Stomach (tissue), 4 donors: ENCODE data around the gene RBM14.

Source experiments
- CTCF ChIP-seq, 7 experiments: fragments of 450-650 bp in 4 of 7; fragments of 200-600 bp in 3 of 7; sonication (generic) in 3 of 7; IDR thresholded peaks; one replicate each; pipeline ENCODE4 v1.5.1; 2016 to 2019; ENCODE audit warnings: antibody characterized with exemption in 7 of 7, control low read depth in 2 of 7, mild to moderate bottlenecking in 1 of 7
- POLR2A ChIP-seq, 4 donors: fragments of 450-650 bp; IDR thresholded peaks; one replicate each; pipeline ENCODE4 v1.6.1; 2016; ENCODE audit warnings: antibody characterized with exemption in 4 of 4, control low read depth in 2 of 4, mild to moderate bottlenecking in 1 of 4, moderate library complexity in 1 of 4

DNA sequence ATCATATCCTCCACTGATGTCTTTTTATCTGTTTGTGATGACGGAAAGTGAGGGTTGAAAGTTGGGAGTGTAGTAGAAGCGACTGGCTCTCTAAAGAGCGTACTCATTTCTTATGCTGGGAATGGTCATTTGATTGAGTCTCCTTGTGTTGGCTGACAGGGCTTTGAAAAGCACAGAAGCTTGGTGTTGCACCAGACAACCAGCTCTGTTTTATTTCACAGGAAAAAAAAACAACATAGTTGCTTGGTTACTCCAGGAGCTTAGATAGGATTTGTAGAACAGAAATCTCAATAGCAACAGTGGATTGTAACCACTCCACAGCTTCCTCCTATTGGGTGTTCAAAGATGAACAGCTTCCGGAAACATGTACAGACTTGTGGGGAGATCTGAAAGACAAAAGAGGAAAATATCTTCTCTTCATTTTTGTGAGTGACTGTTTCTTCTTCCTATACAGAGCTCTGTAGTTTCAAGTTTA is 2.7 kb downstream of the RBM14 start:
- TF ChIP-seq CTCF (IDR thresholded peaks at IDR 0.05) (no peak), POLR2A (IDR thresholded peaks at IDR 0.05) (no peak)
